H1 (cell line): Measurements from ENCODE around the gene AOC1. TPM values are rescaled to one million over a fixed set of nuclear protein-coding genes. Genes with fewer than 3 reads are reported as not detected.

Experiments
- CTCF ChIA-PET: fragments of 300-600 bp; sonication (Branson Sonifier 250); formaldehyde crosslinking; loops from one replicate; lab custom pipeline; 2021; ENCODE audit not compliant: partially characterized antibody; lab: Charles Lee
- POLR2A ChIA-PET: fragments of 300-600 bp; sonication (Branson Sonifier 250); formaldehyde crosslinking; loops from one replicate; lab custom pipeline; 2021; ENCODE audit warnings: inconsistent platforms; ENCODE audit not compliant: partially characterized antibody; lab: Charles Lee
- DNase-seq, 2 experiments: peaks; one replicate each; pipeline versions ENCODE4 v3.0.0 to v3.0.0-alpha.2; 2010 to 2022; ENCODE audit warnings: low spot score in 2 of 2, low read depth in 1 of 2, mixed read lengths in 1 of 2
- FAIRE-seq: peaks from 2 replicates; lab custom pipeline; 2011; peaks lifted over from hg19 to GRCh38; lab: Jason Lieb, UNC
- H2AFZ ChIP-seq: 2 replicates; pipeline ENCODE4 v1.8.1; 2012; ENCODE audit warnings: low read length, inconsistent platforms
- H2AK5ac ChIP-seq: 2 replicates; pipeline ENCODE4 v1.6.1; 2013; ENCODE audit warnings: low read depth, low read length
- H2BK120ac ChIP-seq: replicated peaks from 2 replicates; pipeline ENCODE3; 2013; ENCODE audit warnings: low read depth, low read length, inconsistent platforms
- H2BK12ac ChIP-seq: 2 replicates; pipeline ENCODE4 v1.6.1; 2013; ENCODE audit warnings: low read depth, low read length
- H2BK15ac ChIP-seq: 2 replicates; pipeline ENCODE4 v1.6.1; 2013; ENCODE audit warnings: low read length
- H2BK20ac ChIP-seq: 2 replicates; pipeline ENCODE4 v1.6.1; 2013; ENCODE audit warnings: low read length
- H2BK5ac ChIP-seq: 2 replicates; pipeline ENCODE4 v1.6.1; 2013; ENCODE audit warnings: low read depth, low read length
- H3K14ac ChIP-seq: 2 replicates; pipeline ENCODE4 v1.6.1; 2013; ENCODE audit warnings: inconsistent platforms; ENCODE audit not compliant: insufficient read length
- H3K18ac ChIP-seq: 2 replicates; pipeline ENCODE4 v1.6.1; 2013; ENCODE audit warnings: low read length; ENCODE audit errors: extremely low read depth
- H3K23ac ChIP-seq: 2 replicates; pipeline ENCODE4 v1.6.1; 2013; ENCODE audit warnings: inconsistent platforms; ENCODE audit not compliant: insufficient read length
- H3K23me2 ChIP-seq: 2 replicates; pipeline ENCODE4 v1.6.1; 2013; ENCODE audit warnings: low read depth, low read length
- H3K27ac ChIP-seq: 2 replicates; pipeline ENCODE4 v1.6.1; 2011; ENCODE audit warnings: low read depth, low read length, inconsistent platforms
- H3K27me3 ChIP-seq, 4 experiments: replicated peaks in 1 of 4; 1 replicate in 1 of 4; 2 replicates in 3 of 4; pipeline versions ENCODE4 v1.6.1 to v1.8.1; 2011 to 2013; ENCODE audit warnings: low read length in 3 of 4, mild to moderate bottlenecking in 3 of 4, inconsistent platforms in 2 of 4, mixed read lengths in 2 of 4, moderate library complexity in 1 of 4; ENCODE audit not compliant: control insufficient read depth in 3 of 4, insufficient read depth in 3 of 4; ENCODE audit errors: extremely low read depth in 1 of 4
- H3K36me3 ChIP-seq, 4 experiments: 2 replicates each; pipeline versions ENCODE4 v1.6.1 to v1.8.1; 2011 to 2013; ENCODE audit warnings: mild to moderate bottlenecking in 4 of 4, low read length in 3 of 4, moderate library complexity in 2 of 4, control low read depth in 1 of 4, inconsistent platforms in 1 of 4; ENCODE audit not compliant: insufficient read depth in 4 of 4, control insufficient read depth in 2 of 4
- H3K4ac ChIP-seq: replicated peaks from 2 replicates; pipeline ENCODE3; 2013; ENCODE audit warnings: low read length, low read depth, mixed read lengths, inconsistent platforms; ENCODE audit not compliant: insufficient read length
- H3K4me1 ChIP-seq, 4 experiments: replicated peaks in 1 of 4; 1 replicate in 1 of 4; 2 replicates in 3 of 4; pipeline versions ENCODE4 v1.6.1 to v1.8.1; 2011 to 2013; ENCODE audit warnings: low read length in 3 of 4, inconsistent platforms in 2 of 4, mixed read lengths in 1 of 4; ENCODE audit not compliant: insufficient read depth in 4 of 4, control insufficient read depth in 3 of 4
- H3K4me2 ChIP-seq, 2 experiments: 2 replicates each; pipeline versions ENCODE4 v1.6.1 to v1.8.1; 2011 to 2013; ENCODE audit warnings: low read depth in 2 of 2, low read length in 2 of 2, control low read depth in 1 of 2, inconsistent platforms in 1 of 2, mild to moderate bottlenecking in 1 of 2; ENCODE audit not compliant: insufficient read depth in 1 of 2
- H3K4me3 ChIP-seq, 4 experiments: fragments of 200-600, 300-600 bp in 1 of 4; sonication (generic), shearing (Covaris generic), sonication (Bioruptor Twin) in 1 of 4; 2 replicates each; pipeline versions ENCODE4 v1.5.1 to v1.8.1; 2011 to 2016; ENCODE audit warnings: low read length in 4 of 4, low read depth in 3 of 4, control low read depth in 2 of 4, inconsistent platforms in 2 of 4, mild to moderate bottlenecking in 2 of 4, mixed read lengths in 1 of 4, moderate library complexity in 1 of 4; ENCODE audit not compliant: insufficient read depth in 2 of 4; ENCODE audit errors: extremely low read depth in 1 of 4
- H3K56ac ChIP-seq: replicated peaks from 2 replicates; pipeline ENCODE3; 2013; ENCODE audit warnings: low read depth, mild to moderate bottlenecking, mixed read lengths, low read length, inconsistent platforms; ENCODE audit not compliant: insufficient read length
- H3K79me1 ChIP-seq: 2 replicates; pipeline ENCODE4 v1.6.1; 2013; ENCODE audit warnings: low read depth, low read length, control low read depth
- H3K79me2 ChIP-seq, 2 experiments: 2 replicates each; pipeline versions ENCODE4 v1.6.1 to v1.8.1; 2012 to 2013; ENCODE audit warnings: low read length in 2 of 2, mild to moderate bottlenecking in 2 of 2, inconsistent platforms in 1 of 2; ENCODE audit not compliant: insufficient read depth in 2 of 2, control insufficient read depth in 1 of 2
- H3K9ac ChIP-seq, 4 experiments: replicated peaks in 1 of 4; 1 replicate in 1 of 4; 2 replicates in 3 of 4; pipeline versions ENCODE4 v1.6.1 to v1.8.1; 2011 to 2013; ENCODE audit warnings: low read depth in 3 of 4, low read length in 3 of 4, control low read depth in 2 of 4, mild to moderate bottlenecking in 2 of 4, moderate library complexity in 2 of 4, inconsistent platforms in 1 of 4; ENCODE audit errors: extremely low read depth in 1 of 4
- H3K9me3 ChIP-seq, 2 experiments: 2 replicates each; pipeline versions ENCODE4 v1.6.1 to v1.8.1; 2012 to 2013; ENCODE audit warnings: mild to moderate bottlenecking in 2 of 2, moderate library complexity in 2 of 2, control low read depth in 1 of 2, inconsistent platforms in 1 of 2, low read depth in 1 of 2, low read length in 1 of 2, mixed read lengths in 1 of 2; ENCODE audit not compliant: insufficient read depth in 2 of 2
- H4K20me1 ChIP-seq, 2 experiments: replicated peaks in 1 of 2; 2 replicates each; pipeline versions ENCODE3 to v1.8.1; 2011 to 2013; ENCODE audit warnings: inconsistent platforms in 2 of 2, low read length in 2 of 2, mild to moderate bottlenecking in 1 of 2; ENCODE audit not compliant: insufficient read depth in 2 of 2, control insufficient read depth in 1 of 2
- H4K5ac ChIP-seq: 2 replicates; pipeline ENCODE4 v1.6.1; 2013; ENCODE audit warnings: low read length, low read depth, mixed read lengths, inconsistent platforms; ENCODE audit not compliant: insufficient read length
- H4K8ac ChIP-seq: 2 replicates; pipeline ENCODE4 v1.8.0; 2013; ENCODE audit warnings: mild to moderate bottlenecking, moderate library complexity, low read length, inconsistent platforms; ENCODE audit not compliant: insufficient read depth; ENCODE audit errors: extremely low read depth
- H4K91ac ChIP-seq: replicated peaks from 2 replicates; pipeline ENCODE3; 2013; ENCODE audit warnings: low read length, mixed read lengths, inconsistent platforms; ENCODE audit not compliant: insufficient read length
- BCL11A ChIP-seq, 2 experiments: IDR thresholded peaks; one replicate each; pipeline ENCODE4 v1.6.1; 2011; ENCODE audit warnings: low read depth in 2 of 2, low read length in 2 of 2, mild to moderate bottlenecking in 2 of 2
- CBX8 ChIP-seq: fragments of 300-800, 300-1000 bp; sonication (generic); IDR thresholded peaks from 2 replicates; pipeline ENCODE4 v1.7.1; 2016; ENCODE audit warnings: low read depth, low read length, borderline replicate concordance
- CTBP2 ChIP-seq: IDR thresholded peaks from 2 replicates; pipeline ENCODE4 v1.7.0; 2011; ENCODE audit warnings: borderline replicate concordance, mild to moderate bottlenecking, moderate library complexity, mixed read lengths, low read length; ENCODE audit not compliant: insufficient read depth, insufficient read length
- E2F6 ChIP-seq: IDR thresholded peaks from 2 replicates; pipeline ENCODE4 v1.6.1; 2012; ENCODE audit warnings: inconsistent platforms
- EGR1 ChIP-seq: IDR thresholded peaks from 2 replicates; pipeline ENCODE4 v1.6.1; 2011; ENCODE audit warnings: low read depth, low read length, borderline replicate concordance
- JUND ChIP-seq: IDR thresholded peaks from 2 replicates; pipeline ENCODE4 v1.6.1; 2011; ENCODE audit warnings: mild to moderate bottlenecking, improper control_type of control experiment, low read length
- KDM1A ChIP-seq: fragments of 200-600, 300-600 bp; sonication (generic); IDR thresholded peaks from 2 replicates; pipeline ENCODE4 v1.7.1; 2016; ENCODE audit warnings: mild to moderate bottlenecking, low read length, borderline replicate concordance
- NANOG ChIP-seq: IDR thresholded peaks from 2 replicates; pipeline ENCODE4 v1.6.1; 2011; ENCODE audit warnings: low read length, low read depth, mild to moderate bottlenecking, inconsistent platforms; ENCODE audit not compliant: insufficient read depth, poor library complexity, severe bottlenecking
- NRF1 ChIP-seq: IDR thresholded peaks from 2 replicates; pipeline ENCODE4 v1.6.1; 2011; ENCODE audit warnings: mild to moderate bottlenecking, low read depth, low read length, improper control_type of control experiment
- RXRA ChIP-seq: IDR thresholded peaks from 2 replicates; pipeline ENCODE4 v1.6.1; 2011; ENCODE audit warnings: low read depth, mild to moderate bottlenecking, low read length, moderate library complexity; ENCODE audit not compliant: insufficient read depth
- SIX5 ChIP-seq: IDR thresholded peaks from 2 replicates; pipeline ENCODE4 v1.6.1; 2011; ENCODE audit warnings: mild to moderate bottlenecking, low read depth, low read length
- SP4 ChIP-seq: IDR thresholded peaks from 2 replicates; pipeline ENCODE4 v1.6.1; 2012; ENCODE audit warnings: low read length, inconsistent platforms
- SRF ChIP-seq: IDR thresholded peaks from 2 replicates; pipeline ENCODE4 v1.6.1; 2011; ENCODE audit warnings: mild to moderate bottlenecking, low read depth, low read length, moderate library complexity
- TAF7 ChIP-seq: optimal IDR thresholded peaks from 2 replicates; pipeline ENCODE3; 2011; ENCODE audit warnings: low read depth, mild to moderate bottlenecking, inconsistent platforms, low read length, moderate library complexity, borderline replicate concordance
- ZNF274 ChIP-seq: IDR thresholded peaks from 2 replicates; pipeline ENCODE4 v1.7.0; 2012; ENCODE audit warnings: low read length, borderline replicate concordance; ENCODE audit errors: extremely low read depth
- polyA plus RNA-seq, 7 experiments: library from polyadenylated mRNA; depleted of rRNA in 3 of 7; stranded (reverse) in 5 of 7; unstranded in 2 of 7; fragments of >200 nt in 5 of 7; fragments of 200-250 nt in 2 of 7; gene quantifications; 1 replicate in 5 of 7; 2 replicates in 1 of 7; 4 replicates in 1 of 7; pipeline versions ENCODE4 v1.2.1 to v1.2.3, GENCODE V29; 2011 to 2013; ENCODE audit warnings: missing spikeins in 2 of 7, mixed read lengths in 2 of 7
- total RNA-seq: library from RNA; stranded (reverse); fragmentation: NEBNext Ultra II Directional; extraction: Animal tissue kit (Norgen Biotek cat#: 25700); gene quantifications from 2 replicates; pipeline ENCODE4 v1.2.1, GENCODE V29; 2021

The AOC1 gene
- total and polyA plus RNA-seq, 2 of the 8 experiments (the other 6 are each of a cell fraction or from before 2014, with no cell fraction given), result 0.15 to 0.17 TPM

- Histone ChIP-seq H3K4ac (no peak overlapping the region), H2BK120ac (no peak overlapping the region), H3K36me3 (no peaks in the 10 kb centered on the region), H3K23me2 (no peaks in the 10 kb centered on the region; the same call in 1 of the 2 replicates), H4K20me1 (no peaks in the 10 kb centered on the region), H4K8ac (0 out of 2 replicates have a peak overlapping the region, but pooled peaks have one; percentile 68), H3K4me1 (0 out of 7 replicates have a peak, but pooled peaks cover 0 to 7% (median 0%) of the 10 kb centered on the region in 4 experiments), H2BK5ac (no peak overlapping the region), H2BK12ac (no peak overlapping the region), H3K18ac (no peak overlapping the region), H4K91ac (no peak overlapping the region), H3K27ac (no peak overlapping the region), H2BK15ac (no peak overlapping the region), H3K79me1 (no peaks in the 10 kb centered on the region), H3K23ac (no peak overlapping the region), H2AFZ (no peak overlapping the region), H4K5ac (no peak overlapping the region), H3K27me3 (no peaks in the 10 kb centered on the region; a peak in 1 of 7 replicates), H3K4me3 (no peak overlapping the region), H3K56ac (no peak overlapping the region), H3K79me2 (no peaks in the 10 kb centered on the region), H3K9ac (no peak overlapping the region), H2BK20ac (no peak overlapping the region), H3K9me3 (no peaks in the 10 kb centered on the region), H3K14ac (no peak overlapping the region), H3K4me2 (no peak overlapping the region), H2AK5ac (no peak overlapping the region)
- POLR2A ChIA-PET, result no interaction called here
- FAIRE-seq, result no peak
- CTCF ChIA-PET, result interaction anchor here (1.2 to 7.1 kb wide), 12 partner anchors 19 to 245 kb away, joined by 3 to 50 read pairs (median 5); partner anchors contain the start of gene ATG9B
- no peak for DNase-seq
- TF ChIP-seq RXRA, result no peak
- no peak for TF ChIP-seq SRF
- no peak for TF ChIP-seq NANOG
- no peak for TF ChIP-seq E2F6
- TF ChIP-seq CTBP2, result no peak
- no peak for TF ChIP-seq NRF1
- TF ChIP-seq BCL11A (IDR thresholded peaks at IDR 0.05; ENCODE audit: low read depth in 2 of 2, low read length in 2 of 2), result no peak
- no peak for TF ChIP-seq JUND
- TF ChIP-seq SP4, result no peak
- TF ChIP-seq CBX8, result no peak
- TF ChIP-seq SIX5, result no peak
- TF ChIP-seq KDM1A, result no peak
- no peak for TF ChIP-seq TAF7
- no peak for TF ChIP-seq ZNF274
- TF ChIP-seq EGR1, result no peak
Observed at GRCh38 chr7:150879345-150879744, 27.0 kb downstream of the AOC1 start.
